ENCODE results near the gene PYGO2.

The PYGO2 gene

DNA sequence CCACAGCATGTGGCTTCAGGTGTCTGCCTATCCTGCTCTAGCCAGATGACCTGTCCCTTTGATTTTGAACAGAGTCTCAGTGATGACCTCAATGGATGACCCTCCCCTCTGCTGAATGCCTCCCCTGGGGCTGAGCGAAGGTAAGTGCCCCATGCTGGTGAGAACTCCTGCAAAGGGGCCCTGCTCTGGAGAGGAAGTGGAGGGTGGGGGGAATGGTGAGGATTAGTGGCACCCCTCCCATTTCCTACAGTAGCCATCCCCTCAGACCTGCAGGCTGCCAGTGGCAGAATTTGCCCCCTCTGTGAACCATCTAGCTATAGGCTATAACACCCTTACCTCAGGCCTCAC lies 21.4 kb downstream of the PYGO2 start:
- H3K4me3 ChIP-seq (ENCODE audit: low read length), result no peak overlapping the region
- no peaks in the 10 kb centered on the region for H3K27me3 ChIP-seq (ENCODE audit: control insufficient read depth, insufficient read depth, low read length)
- H3K9me3 ChIP-seq (ENCODE audit: control insufficient read depth, low read length), result no peaks in the 10 kb centered on the region
- no peak overlapping the region for H3K9ac ChIP-seq (ENCODE audit: low read length)
- no peaks in the 10 kb centered on the region for H3K36me3 ChIP-seq (ENCODE audit: control insufficient read depth, insufficient read depth, low read length)
- peaks cover 66% of the 10 kb centered on the region for H3K4me1 ChIP-seq (ENCODE audit: control insufficient read depth, insufficient read depth, low read length)

DNA sequence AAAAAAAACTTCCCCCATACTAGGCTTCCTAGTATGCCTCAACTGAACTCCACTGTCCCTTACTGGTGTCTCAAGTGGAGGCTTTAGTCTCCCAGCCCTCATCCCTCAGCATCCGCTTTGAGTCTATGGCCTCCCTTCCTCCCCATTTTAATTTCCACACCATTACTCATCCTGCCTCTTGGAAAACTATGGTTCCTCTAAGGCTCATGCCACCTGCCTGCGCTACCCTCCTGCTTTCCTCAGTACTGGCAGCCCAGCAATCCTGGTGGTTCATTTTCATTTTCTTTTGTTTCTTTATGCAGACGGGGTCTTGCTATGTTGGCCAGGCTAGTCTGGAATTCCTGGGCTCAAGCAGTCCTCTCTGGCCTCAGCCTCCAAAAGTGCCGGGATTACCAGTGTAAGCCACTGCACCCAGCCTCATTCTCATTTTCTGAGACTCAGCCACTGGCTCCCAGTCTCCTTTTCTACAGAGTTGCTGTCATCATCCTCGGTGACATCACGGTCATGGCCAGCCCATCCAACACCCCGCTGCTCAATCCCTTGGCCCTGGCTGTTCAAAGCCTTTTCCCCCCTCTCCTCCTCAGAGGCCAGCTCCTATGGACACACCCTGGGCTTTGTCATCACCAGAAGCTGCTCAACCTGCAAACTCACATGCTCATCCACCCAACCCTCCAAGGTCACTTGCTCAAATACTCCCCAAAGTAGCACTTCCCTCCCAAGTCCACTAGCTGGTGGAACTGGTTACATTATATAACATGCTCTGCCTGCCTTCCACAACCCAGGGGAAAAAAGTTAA lies 22.8 kb downstream of the PYGO2 start:
- H3K4me1 ChIP-seq (ENCODE audit: control insufficient read depth, insufficient read depth, low read length), result peaks cover 57% of the 10 kb centered on the region
- no peaks in the 10 kb centered on the region for H3K36me3 ChIP-seq (ENCODE audit: control insufficient read depth, insufficient read depth, low read length)
- no peaks in the 10 kb centered on the region for H3K9me3 ChIP-seq (ENCODE audit: control insufficient read depth, low read length)
- no peaks in the 10 kb centered on the region for H3K27me3 ChIP-seq (ENCODE audit: control insufficient read depth, insufficient read depth, low read length)
- no peak overlapping the region for H3K9ac ChIP-seq (ENCODE audit: low read length)
- H3K4me3 ChIP-seq (ENCODE audit: low read length), result no peak overlapping the region

DNA sequence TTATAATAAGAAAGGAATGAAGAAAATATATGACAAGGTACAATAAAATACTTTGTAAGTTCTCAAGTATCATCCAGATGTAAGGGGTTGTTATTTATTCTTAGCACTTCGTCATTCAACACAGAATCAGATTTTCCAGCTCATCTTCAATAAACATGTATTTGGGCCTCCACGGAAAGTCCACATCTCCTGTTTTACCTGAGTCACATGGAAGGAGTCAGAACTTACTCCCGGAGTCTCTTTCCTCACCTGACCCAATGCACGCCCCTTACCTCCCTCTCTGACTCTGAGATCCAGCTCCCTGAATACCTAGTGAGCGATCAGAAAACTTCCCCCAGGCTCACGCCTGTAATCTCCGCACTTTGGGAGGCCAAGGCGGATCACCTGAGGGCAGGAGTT lies 23.6 kb downstream of the PYGO2 start:
- H3K27me3 ChIP-seq (ENCODE audit: control insufficient read depth, insufficient read depth, low read length), result no peaks in the 10 kb centered on the region
- no peak overlapping the region for H3K4me3 ChIP-seq (ENCODE audit: low read length)
- peak overlapping the region; percentile 97 for H3K9ac ChIP-seq (ENCODE audit: low read length)
- H3K9me3 ChIP-seq (ENCODE audit: control insufficient read depth, low read length), result no peaks in the 10 kb centered on the region
- H3K36me3 ChIP-seq (ENCODE audit: control insufficient read depth, insufficient read depth, low read length), result no peaks in the 10 kb centered on the region
- peaks cover 52% of the 10 kb centered on the region for H3K4me1 ChIP-seq (ENCODE audit: control insufficient read depth, insufficient read depth, low read length)

DNA sequence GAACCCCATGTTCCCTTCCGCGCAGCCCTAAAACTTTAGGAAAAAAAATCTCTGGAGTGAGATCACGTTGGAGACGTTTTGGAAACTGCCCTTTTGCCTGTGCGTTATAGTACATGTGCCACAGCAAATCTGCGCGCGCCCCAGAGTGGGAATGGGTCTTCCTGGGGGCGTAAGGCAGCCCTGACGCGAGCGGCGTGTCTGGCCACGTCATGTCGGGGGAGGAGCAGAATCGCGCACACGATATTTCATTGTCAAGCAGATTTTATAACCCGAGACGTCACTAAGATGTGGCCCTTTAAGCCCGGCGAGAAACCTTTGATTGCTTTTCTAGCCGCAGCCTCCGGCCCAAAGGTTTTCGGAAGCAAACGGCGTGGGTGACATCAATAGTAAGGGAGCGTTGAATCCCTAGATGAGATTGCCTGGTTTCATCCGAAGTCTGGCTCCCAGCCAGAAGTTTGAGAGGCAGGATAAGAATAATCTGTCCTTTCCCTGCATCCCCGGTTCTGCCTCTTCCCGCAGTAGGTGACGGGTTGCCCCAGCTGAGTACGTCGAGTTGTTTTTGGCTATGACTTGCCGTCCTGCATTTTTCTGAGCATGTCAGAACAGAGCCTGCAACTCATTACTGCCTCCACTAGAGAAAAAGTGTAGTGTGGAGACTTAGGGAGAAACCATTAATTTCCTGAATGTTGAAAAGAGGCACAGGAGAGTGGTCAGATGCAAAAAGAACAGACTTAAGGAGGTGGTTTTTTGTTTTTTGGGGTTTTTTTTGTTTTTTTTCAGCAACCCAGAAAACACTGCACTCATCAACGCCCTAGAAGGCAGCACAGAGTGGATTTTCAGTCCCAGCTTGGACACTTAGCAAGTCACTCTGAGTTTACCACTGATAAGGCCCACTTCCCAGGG lies 24.2 kb downstream of the PYGO2 start:
- H3K27me3 ChIP-seq (ENCODE audit: control insufficient read depth, insufficient read depth, low read length), result no peaks in the 10 kb centered on the region
- H3K4me3 ChIP-seq (ENCODE audit: low read length), result peak overlapping the region; percentile 80
- H3K36me3 ChIP-seq (ENCODE audit: control insufficient read depth, insufficient read depth, low read length), result no peaks in the 10 kb centered on the region
- peak overlapping the region; percentile 97 for H3K9ac ChIP-seq (ENCODE audit: low read length)
- H3K4me1 ChIP-seq (ENCODE audit: control insufficient read depth, insufficient read depth, low read length), result peaks cover 52% of the 10 kb centered on the region
- no peaks in the 10 kb centered on the region for H3K9me3 ChIP-seq (ENCODE audit: control insufficient read depth, low read length)

DNA sequence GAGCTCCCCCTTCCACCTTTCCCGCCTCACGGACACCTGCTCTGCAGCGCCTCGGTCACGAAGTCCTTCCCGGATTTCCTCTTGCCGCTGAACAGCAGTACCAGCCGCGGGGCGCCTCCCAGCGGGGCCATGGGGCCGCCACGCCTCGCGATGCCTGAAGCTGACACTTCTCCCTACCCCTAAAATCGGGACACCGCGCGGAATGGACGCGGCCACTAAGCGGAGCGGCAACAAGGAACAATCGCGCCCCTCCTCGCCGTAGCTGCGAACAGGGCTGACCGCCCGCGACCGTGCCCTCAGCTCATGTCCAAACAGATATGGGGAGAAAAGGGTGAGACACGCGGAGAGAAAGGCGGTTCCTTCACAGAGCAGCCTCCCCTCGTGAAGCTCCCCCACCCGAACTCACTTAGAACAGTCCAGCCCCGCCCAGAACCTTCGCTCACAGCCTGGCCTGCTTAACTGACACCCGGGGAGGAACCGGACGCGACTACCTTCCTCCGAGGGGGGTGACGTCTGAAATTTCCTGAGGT lies 25.0 kb downstream of the PYGO2 start, which contains the start of gene PMVK:
Gene PMVK, minus strand, starts transcription at position 165 of the 530 bp plus-strand sequence. Its CDS starts 34 bp downstream, at position 131.
- peak within 1 kb of the TSS; percentile 97 for H3K9ac ChIP-seq (ENCODE audit: low read length)
- H3K4me1 ChIP-seq (ENCODE audit: control insufficient read depth, insufficient read depth, low read length), result peaks cover 52% of the 10 kb centered on the region
- peak within 1 kb of the TSS; percentile 80 for H3K4me3 ChIP-seq (ENCODE audit: low read length)
- H3K36me3 ChIP-seq (ENCODE audit: control insufficient read depth, insufficient read depth, low read length), result no peaks in the 10 kb centered on the region
- H3K9me3 ChIP-seq (ENCODE audit: control insufficient read depth, low read length), result no peaks in the 10 kb centered on the region
- H3K27me3 ChIP-seq (ENCODE audit: control insufficient read depth, insufficient read depth, low read length), result no peaks in the 10 kb centered on the region

DNA sequence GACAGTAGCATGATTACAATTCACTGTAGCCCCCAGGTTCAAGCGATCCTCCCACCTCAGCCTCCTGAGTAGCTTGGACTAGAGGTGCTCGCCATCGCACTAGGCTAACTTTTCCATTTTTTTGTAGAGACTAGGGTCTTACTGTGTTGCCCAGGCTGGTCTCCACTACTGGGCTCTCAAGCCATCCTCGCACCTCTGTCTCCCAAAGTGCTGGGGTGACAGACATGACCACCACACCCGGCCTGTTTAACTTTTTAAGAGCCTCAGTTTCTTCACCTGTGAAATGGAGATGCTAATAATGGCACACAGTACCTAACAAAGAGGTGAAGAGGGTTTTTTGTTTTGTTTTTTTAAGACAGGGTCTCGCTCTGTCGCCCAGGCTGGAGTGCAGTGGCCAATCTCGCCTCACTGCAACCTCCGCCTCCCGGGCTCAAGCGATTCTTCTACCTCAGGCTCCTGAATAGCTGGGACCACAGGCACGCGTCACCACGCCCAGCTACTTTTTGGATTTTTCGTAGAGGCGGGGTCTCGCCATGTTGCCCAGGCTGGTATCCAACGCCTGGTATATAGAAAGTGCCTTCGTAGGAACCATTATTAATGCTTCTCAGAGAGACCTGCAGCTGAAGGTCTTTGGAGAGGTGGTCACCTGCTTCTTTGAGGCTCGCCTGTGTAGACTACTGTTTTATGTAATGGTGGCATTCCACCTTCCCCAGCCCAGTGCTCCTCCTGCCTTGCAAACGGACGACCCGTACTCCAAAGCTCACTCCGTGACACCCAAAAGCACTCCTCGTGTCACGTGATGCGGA lies 25.6 kb downstream of the PYGO2 start:
- H3K4me3 ChIP-seq (ENCODE audit: low read length), result peak overlapping the region; percentile 80
- H3K27me3 ChIP-seq (ENCODE audit: control insufficient read depth, insufficient read depth, low read length), result no peaks in the 10 kb centered on the region
- H3K4me1 ChIP-seq (ENCODE audit: control insufficient read depth, insufficient read depth, low read length), result peaks cover 51% of the 10 kb centered on the region
- no peaks in the 10 kb centered on the region for H3K36me3 ChIP-seq (ENCODE audit: control insufficient read depth, insufficient read depth, low read length)
- H3K9me3 ChIP-seq (ENCODE audit: control insufficient read depth, low read length), result no peaks in the 10 kb centered on the region
- peak overlapping the region; percentile 97 for H3K9ac ChIP-seq (ENCODE audit: low read length)

DNA sequence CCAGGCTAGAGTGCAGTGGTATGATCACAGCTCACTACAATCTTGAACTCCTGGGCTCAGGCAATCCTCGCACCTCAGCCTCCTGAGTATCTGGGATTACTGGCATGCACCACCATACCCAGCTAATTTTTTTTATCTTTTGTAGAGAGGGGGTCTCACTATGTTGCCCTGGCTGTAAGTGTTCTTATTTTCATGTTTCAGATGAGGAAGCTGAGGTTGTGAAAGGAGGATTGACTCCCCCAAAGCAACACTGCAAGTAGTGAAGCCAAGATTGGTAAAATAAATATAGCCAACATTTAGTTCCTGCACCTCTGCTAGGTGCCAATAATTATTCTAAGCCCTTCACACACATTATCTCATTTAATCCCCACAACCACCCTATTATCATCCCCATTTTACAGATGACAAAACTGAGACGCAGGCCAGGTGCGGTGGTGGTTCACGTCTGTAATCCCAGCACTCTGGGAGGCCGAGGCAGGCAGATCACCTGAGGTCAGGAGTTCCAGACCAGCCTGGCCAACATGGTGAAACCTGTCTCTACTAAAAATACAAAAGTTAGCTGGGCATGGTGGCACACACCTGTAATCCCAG lies 27.1 kb downstream of the PYGO2 start:
- H3K4me1 ChIP-seq (ENCODE audit: control insufficient read depth, insufficient read depth, low read length), result peaks cover 46% of the 10 kb centered on the region

DNA sequence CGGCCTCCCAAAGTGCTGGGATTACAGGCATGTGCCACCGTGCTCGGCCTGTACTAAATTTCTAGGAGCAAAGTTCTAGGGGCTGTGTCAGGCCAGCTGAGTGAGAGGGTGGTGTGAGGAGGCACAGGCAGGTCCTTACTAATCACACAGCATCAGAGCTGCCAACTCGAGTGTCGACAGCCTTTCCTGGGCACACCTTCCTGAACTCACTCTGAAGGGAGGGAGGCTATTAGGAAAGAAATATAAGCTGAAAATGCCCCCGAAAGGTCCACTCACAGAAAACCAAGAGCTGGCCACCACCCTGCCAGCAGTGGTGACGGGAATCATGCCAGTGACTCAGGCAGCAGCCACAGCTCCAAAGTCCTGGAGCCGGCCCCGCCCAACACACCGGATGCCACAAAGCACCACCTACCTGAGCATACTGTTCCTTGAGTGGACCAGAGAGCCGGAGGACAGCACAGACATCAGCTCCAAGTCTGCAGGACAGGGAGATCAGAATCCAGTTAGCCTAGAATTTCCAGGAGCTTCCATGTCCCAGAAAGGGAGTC lies 29.6 kb downstream of the PYGO2 start:
- Histone ChIP-seq H3K9ac (ENCODE audit: low read length) (peak overlapping the region; percentile 67), H3K4me3 (ENCODE audit: low read length) (no peak overlapping the region), H3K27me3 (ENCODE audit: control insufficient read depth, insufficient read depth, low read length) (no peaks in the 10 kb centered on the region), H3K9me3 (ENCODE audit: control insufficient read depth, low read length) (no peaks in the 10 kb centered on the region), H3K36me3 (ENCODE audit: control insufficient read depth, insufficient read depth, low read length) (no peaks in the 10 kb centered on the region), H3K4me1 (ENCODE audit: control insufficient read depth, insufficient read depth, low read length) (peaks cover 36% of the 10 kb centered on the region)

More for the DNA sequence above, 27.1 kb downstream of the PYGO2 start:
- no peaks in the 10 kb centered on the region for H3K27me3 ChIP-seq (ENCODE audit: control insufficient read depth, insufficient read depth, low read length)
- H3K36me3 ChIP-seq (ENCODE audit: control insufficient read depth, insufficient read depth, low read length), result no peaks in the 10 kb centered on the region
- H3K9me3 ChIP-seq (ENCODE audit: control insufficient read depth, low read length), result no peaks in the 10 kb centered on the region
- H3K9ac ChIP-seq (ENCODE audit: low read length), result no peak overlapping the region
- H3K4me3 ChIP-seq (ENCODE audit: low read length), result no peak overlapping the region

DNA sequence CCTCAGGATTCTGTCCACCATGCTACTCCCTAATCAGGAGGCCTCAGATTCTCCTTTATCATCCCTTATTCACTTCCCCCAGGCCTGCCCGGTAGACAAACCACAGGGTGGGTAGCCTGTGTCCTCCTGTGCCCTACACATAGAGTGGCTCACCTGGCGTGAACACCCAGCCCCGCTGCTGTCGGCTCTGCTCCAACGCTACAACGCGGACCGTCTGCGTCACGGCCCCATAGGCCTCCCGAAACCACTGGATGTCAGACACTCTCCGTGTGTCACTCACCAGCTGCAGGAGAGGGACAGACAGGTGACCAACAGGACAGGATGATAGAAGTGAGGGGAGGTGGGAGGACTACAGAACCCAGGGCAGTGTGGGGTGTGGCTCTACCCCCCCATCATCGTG lies 35.4 kb downstream of the PYGO2 start:
- H3K36me3 ChIP-seq (ENCODE audit: control insufficient read depth, insufficient read depth, low read length), result peaks cover 12% of the 10 kb centered on the region
- H3K27me3 ChIP-seq (ENCODE audit: control insufficient read depth, insufficient read depth, low read length), result no peaks in the 10 kb centered on the region
- H3K4me1 ChIP-seq (ENCODE audit: control insufficient read depth, insufficient read depth, low read length), result peaks cover 2% of the 10 kb centered on the region
- no peak overlapping the region for H3K4me3 ChIP-seq (ENCODE audit: low read length)
- H3K9ac ChIP-seq (ENCODE audit: low read length), result no peak overlapping the region
- no peaks in the 10 kb centered on the region for H3K9me3 ChIP-seq (ENCODE audit: control insufficient read depth, low read length)

DNA sequence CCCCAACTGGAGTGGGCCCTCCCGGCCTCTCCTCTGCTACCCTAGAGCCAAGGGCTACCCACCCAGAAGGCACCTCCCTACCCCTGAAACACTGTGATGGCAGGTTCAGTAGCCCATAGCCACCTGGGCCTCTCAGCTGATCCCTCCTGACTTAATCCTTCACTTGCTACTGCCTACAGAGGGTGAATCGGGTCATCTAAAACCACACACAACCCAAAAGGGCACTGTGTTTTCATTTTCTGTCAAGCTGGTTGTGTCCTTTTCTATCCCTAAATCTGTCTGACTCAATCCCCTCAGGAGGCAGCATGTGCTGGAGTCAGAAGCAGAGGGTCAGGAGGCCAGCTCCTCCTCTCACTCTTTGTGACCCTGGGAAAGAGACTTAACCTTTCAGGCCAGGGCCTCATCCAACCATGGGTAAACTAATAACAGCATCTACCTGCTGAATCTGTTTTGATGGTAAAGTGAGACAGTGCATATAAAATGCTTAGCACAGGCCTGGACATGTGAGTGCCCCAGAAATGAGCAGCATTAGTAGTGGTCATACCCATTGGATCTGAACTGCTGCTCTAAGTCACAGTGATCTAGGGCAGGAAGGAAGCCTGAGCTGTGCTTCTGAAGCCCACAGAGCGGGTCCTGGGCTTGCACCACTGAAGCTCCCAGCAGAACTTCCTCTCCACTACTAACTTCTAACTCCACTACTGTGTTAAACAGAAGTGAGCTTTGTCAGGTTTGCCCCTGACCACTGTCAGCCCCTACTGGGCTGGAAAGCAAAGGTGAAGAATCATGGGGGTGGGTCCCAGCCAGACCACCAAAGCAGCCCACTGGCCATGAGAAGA lies 36.0 kb downstream of the PYGO2 start:
- no peak overlapping the region for H3K4me3 ChIP-seq (ENCODE audit: low read length)
- no peak overlapping the region for H3K9ac ChIP-seq (ENCODE audit: low read length)
- H3K9me3 ChIP-seq (ENCODE audit: control insufficient read depth, low read length), result no peaks in the 10 kb centered on the region
- H3K27me3 ChIP-seq (ENCODE audit: control insufficient read depth, insufficient read depth, low read length), result no peaks in the 10 kb centered on the region
- H3K4me1 ChIP-seq (ENCODE audit: control insufficient read depth, insufficient read depth, low read length), result no peaks in the 10 kb centered on the region
- H3K36me3 ChIP-seq (ENCODE audit: control insufficient read depth, insufficient read depth, low read length), result peaks cover 12% of the 10 kb centered on the region

Data from mucosa of stomach (tissue), 1 donor.